ENCODE measurements around the gene LRRC4C. TPM values are rescaled to one million over a fixed set of nuclear protein-coding genes. Genes with fewer than 3 reads are reported as not detected.
A peak's percentile ranks its signal among the peaks of the same experiment; 100 is the strongest.

The LRRC4C gene
- total RNA-seq, 1 donor from 2014 or later = 2.1 TPM

GRCh38 chr11:40376331-40376730, 1083.1 kb downstream of the LRRC4C start:
- Histone ChIP-seq H3K36me3 (ENCODE audit: control insufficient read depth in 3 of 3, insufficient read depth in 3 of 3, low read length in 3 of 3) (no peaks in the 10 kb centered on the region), H3K4me3 (ENCODE audit: low read length in 3 of 3) (no peak overlapping the region), H3K27me3 (ENCODE audit: control insufficient read depth in 3 of 3, insufficient read depth in 3 of 3, low read length in 3 of 3) (no peaks in the 10 kb centered on the region), H3K27ac (ENCODE audit: low read depth, low read length) (no peak overlapping the region), H3K9ac (ENCODE audit: low read depth in 1 of 3, low read length in 3 of 3) (no peak overlapping the region), H3K9me3 (ENCODE audit: control insufficient read depth in 3 of 3, low read length in 3 of 3) (no peaks in the 10 kb centered on the region), H3K4me1 (ENCODE audit: control insufficient read depth in 3 of 3, insufficient read depth in 3 of 3, low read length in 3 of 3) (no peaks in the 10 kb centered on the region)

GRCh38 chr11:40370821-40371616, 1088.4 kb downstream of the LRRC4C start:
- Histone ChIP-seq H3K27ac (ENCODE audit: low read depth, low read length) (no peak overlapping the region), H3K36me3 (ENCODE audit: control insufficient read depth in 3 of 3, insufficient read depth in 3 of 3, low read length in 3 of 3) (no peaks in the 10 kb centered on the region), H3K9me3 (ENCODE audit: control insufficient read depth in 3 of 3, low read length in 3 of 3) (no peaks in the 10 kb centered on the region), H3K27me3 (ENCODE audit: control insufficient read depth in 3 of 3, insufficient read depth in 3 of 3, low read length in 3 of 3) (no peaks in the 10 kb centered on the region), H3K4me1 (ENCODE audit: control insufficient read depth in 3 of 3, insufficient read depth in 3 of 3, low read length in 3 of 3) (no peaks in the 10 kb centered on the region), H3K9ac (ENCODE audit: low read depth in 1 of 3, low read length in 3 of 3) (no peak overlapping the region), H3K4me3 (ENCODE audit: low read length in 3 of 3) (no peak overlapping the region)

GRCh38 chr11:40360206-40360798, 1099.2 kb downstream of the LRRC4C start:
- no peak overlapping the region for H3K4me3 ChIP-seq (ENCODE audit: low read length in 3 of 3)
- H3K9me3 ChIP-seq (ENCODE audit: control insufficient read depth in 3 of 3, low read length in 3 of 3) = no peaks in the 10 kb centered on the region
- no peaks in the 10 kb centered on the region for H3K36me3 ChIP-seq (ENCODE audit: control insufficient read depth in 3 of 3, insufficient read depth in 3 of 3, low read length in 3 of 3)
- H3K4me1 ChIP-seq (ENCODE audit: control insufficient read depth in 3 of 3, insufficient read depth in 3 of 3, low read length in 3 of 3) = no peaks in the 10 kb centered on the region
- H3K27ac ChIP-seq (ENCODE audit: low read depth, low read length) = no peak overlapping the region
- no peak overlapping the region for H3K9ac ChIP-seq (ENCODE audit: low read depth in 1 of 3, low read length in 3 of 3)
- H3K27me3 ChIP-seq (ENCODE audit: control insufficient read depth in 3 of 3, insufficient read depth in 3 of 3, low read length in 3 of 3) = no peaks in the 10 kb centered on the region

DNA sequence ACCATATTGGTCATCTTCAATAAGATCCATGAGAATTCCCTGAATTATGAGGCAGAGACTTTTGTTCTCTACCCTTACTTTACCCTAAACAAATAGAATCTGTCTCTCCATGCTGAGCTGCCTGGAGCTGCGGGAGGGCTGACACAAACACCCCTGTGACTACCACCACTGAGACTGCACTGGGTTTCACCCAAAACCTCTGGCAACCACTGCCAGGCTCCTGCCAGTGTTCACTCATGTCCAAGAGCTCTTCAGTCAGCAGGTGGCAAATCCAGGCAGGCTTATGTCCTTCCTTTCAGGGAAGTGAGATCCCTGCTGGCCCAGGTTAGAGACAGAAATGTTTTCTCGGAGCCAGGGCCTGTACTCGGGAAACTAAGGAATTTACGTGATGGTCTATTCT, 1105.3 kb downstream of the LRRC4C start:
- H3K36me3 ChIP-seq (ENCODE audit: control insufficient read depth in 3 of 3, insufficient read depth in 3 of 3, low read length in 3 of 3) = no peaks in the 10 kb centered on the region
- H3K9me3 ChIP-seq (ENCODE audit: control insufficient read depth in 3 of 3, low read length in 3 of 3) = no peaks in the 10 kb centered on the region
- H3K9ac ChIP-seq (ENCODE audit: low read depth in 1 of 3, low read length in 3 of 3) = no peak overlapping the region
- no peak overlapping the region for H3K27ac ChIP-seq (ENCODE audit: low read depth, low read length)
- no peak overlapping the region for H3K4me3 ChIP-seq (ENCODE audit: low read length in 3 of 3)
- H3K4me1 ChIP-seq (ENCODE audit: control insufficient read depth in 3 of 3, insufficient read depth in 3 of 3, low read length in 3 of 3) = no peaks in the 10 kb centered on the region
- H3K27me3 ChIP-seq (ENCODE audit: control insufficient read depth in 3 of 3, insufficient read depth in 3 of 3, low read length in 3 of 3) = no peaks in the 10 kb centered on the region

- Histone ChIP-seq H3K9ac (ENCODE audit: low read depth in 1 of 3, low read length in 3 of 3) (no peak overlapping the region), H3K27ac (ENCODE audit: low read depth, low read length) (no peak overlapping the region), H3K36me3 (ENCODE audit: control insufficient read depth in 3 of 3, insufficient read depth in 3 of 3, low read length in 3 of 3) (no peaks in the 10 kb centered on the region), H3K27me3 (ENCODE audit: control insufficient read depth in 3 of 3, insufficient read depth in 3 of 3, low read length in 3 of 3) (no peaks in the 10 kb centered on the region), H3K4me3 (ENCODE audit: low read length in 3 of 3) (no peak overlapping the region), H3K9me3 (ENCODE audit: control insufficient read depth in 3 of 3, low read length in 3 of 3) (peaks cover 0 to 3% (median 0%) of the 10 kb centered on the region in 3 donors), H3K4me1 (ENCODE audit: control insufficient read depth in 3 of 3, insufficient read depth in 3 of 3, low read length in 3 of 3) (no peaks in the 10 kb centered on the region)
Observed at GRCh38 chr11:40340911-40341310, 1118.5 kb downstream of the LRRC4C start.

- no peak overlapping the region for H3K27ac ChIP-seq (ENCODE audit: low read depth, low read length)
- no peaks in the 10 kb centered on the region for H3K9me3 ChIP-seq (ENCODE audit: control insufficient read depth in 3 of 3, low read length in 3 of 3)
- no peaks in the 10 kb centered on the region for H3K4me1 ChIP-seq (ENCODE audit: control insufficient read depth in 3 of 3, insufficient read depth in 3 of 3, low read length in 3 of 3)
- no peak overlapping the region for H3K4me3 ChIP-seq (ENCODE audit: low read length in 3 of 3)
- no peaks in the 10 kb centered on the region for H3K27me3 ChIP-seq (ENCODE audit: control insufficient read depth in 3 of 3, insufficient read depth in 3 of 3, low read length in 3 of 3)
- no peaks in the 10 kb centered on the region for H3K36me3 ChIP-seq (ENCODE audit: control insufficient read depth in 3 of 3, insufficient read depth in 3 of 3, low read length in 3 of 3)
- no peak overlapping the region for H3K9ac ChIP-seq (ENCODE audit: low read depth in 1 of 3, low read length in 3 of 3)
Observed at GRCh38 chr11:40338739-40339138, 1120.7 kb downstream of the LRRC4C start.

DNA sequence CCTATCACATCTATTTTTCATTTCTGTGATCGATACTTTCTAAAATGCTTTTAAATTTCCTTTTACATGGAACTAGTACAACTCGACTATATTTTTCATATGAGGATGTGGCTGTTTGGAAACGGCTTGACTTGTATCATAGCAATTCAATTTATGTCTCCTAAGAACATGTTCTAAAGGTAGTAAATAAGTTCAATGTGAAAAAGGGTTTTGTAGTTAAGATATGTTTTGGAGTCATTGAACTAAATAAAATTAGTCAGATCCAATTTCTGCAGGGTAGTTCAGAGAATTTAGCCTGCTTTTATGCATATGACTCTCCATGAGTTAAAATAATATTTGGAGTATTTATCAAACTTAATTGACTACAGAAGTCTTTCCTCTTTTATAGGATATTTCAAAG, 1121.4 kb downstream of the LRRC4C start:
- Histone ChIP-seq H3K4me3 (ENCODE audit: low read length in 3 of 3) (no peak overlapping the region), H3K4me1 (ENCODE audit: control insufficient read depth in 3 of 3, insufficient read depth in 3 of 3, low read length in 3 of 3) (no peaks in the 10 kb centered on the region), H3K27ac (ENCODE audit: low read depth, low read length) (no peak overlapping the region), H3K27me3 (ENCODE audit: control insufficient read depth in 3 of 3, insufficient read depth in 3 of 3, low read length in 3 of 3) (no peaks in the 10 kb centered on the region), H3K9me3 (ENCODE audit: control insufficient read depth in 3 of 3, low read length in 3 of 3) (no peaks in the 10 kb centered on the region), H3K36me3 (ENCODE audit: control insufficient read depth in 3 of 3, insufficient read depth in 3 of 3, low read length in 3 of 3) (no peaks in the 10 kb centered on the region), H3K9ac (ENCODE audit: low read depth in 1 of 3, low read length in 3 of 3) (no peak overlapping the region)

GRCh38 chr11:40337118-40337517, 1122.3 kb downstream of the LRRC4C start:
- H3K9me3 ChIP-seq (ENCODE audit: control insufficient read depth in 3 of 3, low read length in 3 of 3) = no peaks in the 10 kb centered on the region
- H3K4me3 ChIP-seq (ENCODE audit: low read length in 3 of 3) = no peak overlapping the region
- H3K9ac ChIP-seq (ENCODE audit: low read depth in 1 of 3, low read length in 3 of 3) = no peak overlapping the region

GRCh38 chr11:40328890-40329614, 1130.4 kb downstream of the LRRC4C start:
- H3K9me3 ChIP-seq (ENCODE audit: control insufficient read depth in 3 of 3, low read length in 3 of 3) = no peaks in the 10 kb centered on the region
- peaks cover 0 to 3% (median 0%) of the 10 kb centered on the region in 3 donors for H3K4me1 ChIP-seq (ENCODE audit: control insufficient read depth in 3 of 3, insufficient read depth in 3 of 3, low read length in 3 of 3)
- no peak overlapping the region for H3K27ac ChIP-seq (ENCODE audit: low read depth, low read length)
- no peaks in the 10 kb centered on the region for H3K27me3 ChIP-seq (ENCODE audit: control insufficient read depth in 3 of 3, insufficient read depth in 3 of 3, low read length in 3 of 3)
- H3K36me3 ChIP-seq (ENCODE audit: control insufficient read depth in 3 of 3, insufficient read depth in 3 of 3, low read length in 3 of 3) = no peaks in the 10 kb centered on the region
- no peak overlapping the region for H3K9ac ChIP-seq (ENCODE audit: low read depth in 1 of 3, low read length in 3 of 3)
- H3K4me3 ChIP-seq (ENCODE audit: low read length in 3 of 3) = peak overlapping the region in 1 of 3 donors; percentile 26

More at GRCh38 chr11:40337118-40337517, 1122.3 kb downstream of the LRRC4C start:
- Histone ChIP-seq H3K27ac (ENCODE audit: low read depth, low read length) (no peak overlapping the region), H3K27me3 (ENCODE audit: control insufficient read depth in 3 of 3, insufficient read depth in 3 of 3, low read length in 3 of 3) (no peaks in the 10 kb centered on the region), H3K36me3 (ENCODE audit: control insufficient read depth in 3 of 3, insufficient read depth in 3 of 3, low read length in 3 of 3) (no peaks in the 10 kb centered on the region), H3K4me1 (ENCODE audit: control insufficient read depth in 3 of 3, insufficient read depth in 3 of 3, low read length in 3 of 3) (no peaks in the 10 kb centered on the region)

GRCh38 chr11:40323241-40323640, 1136.2 kb downstream of the LRRC4C start:
- Histone ChIP-seq H3K4me3 (ENCODE audit: low read length in 3 of 3) (no peak overlapping the region), H3K4me1 (ENCODE audit: control insufficient read depth in 3 of 3, insufficient read depth in 3 of 3, low read length in 3 of 3) (no peaks in the 10 kb centered on the region), H3K27ac (ENCODE audit: low read depth, low read length) (no peak overlapping the region), H3K9ac (ENCODE audit: low read depth in 1 of 3, low read length in 3 of 3) (no peak overlapping the region), H3K27me3 (ENCODE audit: control insufficient read depth in 3 of 3, insufficient read depth in 3 of 3, low read length in 3 of 3) (no peaks in the 10 kb centered on the region), H3K36me3 (ENCODE audit: control insufficient read depth in 3 of 3, insufficient read depth in 3 of 3, low read length in 3 of 3) (no peaks in the 10 kb centered on the region), H3K9me3 (ENCODE audit: control insufficient read depth in 3 of 3, low read length in 3 of 3) (no peaks in the 10 kb centered on the region)
